Measurements from ENCODE around the gene B4GAT1.

Gene B4GAT1

GRCh38 chr11:66330931-66331330 lies 16.5 kb downstream of the B4GAT1 start:
- H3K27me3 ChIP-seq (ENCODE audit: control insufficient read depth in 5 of 5, insufficient read depth in 4 of 5, low read length in 5 of 5) = peaks cover 0 to 4% (median 0%) of the 10 kb centered on the region in 5 donors
- H3K9me3 ChIP-seq (ENCODE audit: control insufficient read depth in 5 of 5, low read length in 5 of 5) = no peaks in the 10 kb centered on the region
- H3K9ac ChIP-seq (ENCODE audit: low read length in 5 of 5) = no peak overlapping the region
- no peak overlapping the region for H3K27ac ChIP-seq (ENCODE audit: low read depth, low read length)
- peaks cover 13 to 44% (median 38%) of the 10 kb centered on the region in 5 donors for H3K4me1 ChIP-seq (ENCODE audit: control insufficient read depth in 5 of 5, insufficient read depth in 5 of 5, low read length in 5 of 5)
- H3K4me3 ChIP-seq (ENCODE audit: low read depth in 1 of 5, low read length in 5 of 5) = no peak overlapping the region
- H3K36me3 ChIP-seq (ENCODE audit: control insufficient read depth in 5 of 5, insufficient read depth in 5 of 5, low read length in 5 of 5) = peaks cover 0 to 20% (median 12%) of the 10 kb centered on the region in 5 donors

GRCh38 chr11:66329165-66329673 lies 18.2 kb downstream of the B4GAT1 start:
- Histone ChIP-seq H3K27ac (ENCODE audit: low read depth, low read length) (no peak overlapping the region), H3K4me1 (ENCODE audit: control insufficient read depth in 5 of 5, insufficient read depth in 5 of 5, low read length in 5 of 5) (peaks cover 19 to 48% (median 45%) of the 10 kb centered on the region in 5 donors), H3K36me3 (ENCODE audit: control insufficient read depth in 5 of 5, insufficient read depth in 5 of 5, low read length in 5 of 5) (peaks cover 0 to 17% (median 12%) of the 10 kb centered on the region in 5 donors), H3K27me3 (ENCODE audit: control insufficient read depth in 5 of 5, insufficient read depth in 4 of 5, low read length in 5 of 5) (no peaks in the 10 kb centered on the region), H3K4me3 (ENCODE audit: low read depth in 1 of 5, low read length in 5 of 5) (no peak overlapping the region), H3K9me3 (ENCODE audit: control insufficient read depth in 5 of 5, low read length in 5 of 5) (no peaks in the 10 kb centered on the region), H3K9ac (ENCODE audit: low read length in 5 of 5) (no peak overlapping the region)

- Histone ChIP-seq H3K9me3 (ENCODE audit: control insufficient read depth in 5 of 5, low read length in 5 of 5) (no peaks in the 10 kb centered on the region), H3K27ac (ENCODE audit: low read depth, low read length) (peak overlapping the region; percentile 68), H3K9ac (ENCODE audit: low read length in 5 of 5) (peak overlapping the region in 2 of 5 donors; percentile 30 to 58), H3K27me3 (ENCODE audit: control insufficient read depth in 5 of 5, insufficient read depth in 4 of 5, low read length in 5 of 5) (no peaks in the 10 kb centered on the region), H3K4me1 (ENCODE audit: control insufficient read depth in 5 of 5, insufficient read depth in 5 of 5, low read length in 5 of 5) (peaks cover 21 to 55% (median 49%) of the 10 kb centered on the region in 5 donors), H3K36me3 (ENCODE audit: control insufficient read depth in 5 of 5, insufficient read depth in 5 of 5, low read length in 5 of 5) (peaks cover 0 to 16% (median 12%) of the 10 kb centered on the region in 5 donors), H3K4me3 (ENCODE audit: low read depth in 1 of 5, low read length in 5 of 5) (peak overlapping the region; percentile 38 to 58 (median 43))
Observed at GRCh38 chr11:66328302-66329144, 18.9 kb downstream of the B4GAT1 start.

DNA sequence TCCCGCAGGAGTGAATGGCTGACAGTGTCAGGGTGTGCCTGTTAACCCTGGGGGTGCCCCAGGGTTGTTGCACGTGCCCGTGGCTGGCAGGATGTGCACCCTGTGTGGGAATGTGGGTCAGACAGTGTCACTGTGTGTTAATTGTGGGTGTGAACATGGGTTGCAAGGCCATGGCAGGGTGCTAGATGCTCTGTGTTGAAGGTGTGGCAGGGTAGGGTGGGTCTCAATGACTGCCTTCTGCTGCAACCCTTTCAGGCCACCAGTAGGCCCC lies 19.5 kb downstream of the B4GAT1 start:
- Histone ChIP-seq H3K4me1 (ENCODE audit: control insufficient read depth in 5 of 5, insufficient read depth in 5 of 5, low read length in 5 of 5) (peaks cover 23 to 57% (median 55%) of the 10 kb centered on the region in 5 donors), H3K9ac (ENCODE audit: low read length in 5 of 5) (no peak overlapping the region)

GRCh38 chr11:66327171-66328030 lies 20.0 kb downstream of the B4GAT1 start:
- Histone ChIP-seq H3K4me3 (ENCODE audit: low read depth in 1 of 5, low read length in 5 of 5) (peak overlapping the region in 1 of 5 donors; percentile 17), H3K9ac (ENCODE audit: low read length in 5 of 5) (no peak overlapping the region), H3K9me3 (ENCODE audit: control insufficient read depth in 5 of 5, low read length in 5 of 5) (no peaks in the 10 kb centered on the region), H3K36me3 (ENCODE audit: control insufficient read depth in 5 of 5, insufficient read depth in 5 of 5, low read length in 5 of 5) (peaks cover 0 to 5% (median 3%) of the 10 kb centered on the region in 5 donors), H3K27ac (ENCODE audit: low read depth, low read length) (peak overlapping the region; percentile 68), H3K27me3 (ENCODE audit: control insufficient read depth in 5 of 5, insufficient read depth in 4 of 5, low read length in 5 of 5) (no peaks in the 10 kb centered on the region), H3K4me1 (ENCODE audit: control insufficient read depth in 5 of 5, insufficient read depth in 5 of 5, low read length in 5 of 5) (peaks cover 23 to 63% (median 61%) of the 10 kb centered on the region in 5 donors)

More for the DNA sequence above, 19.5 kb downstream of the B4GAT1 start:
- H3K36me3 ChIP-seq (ENCODE audit: control insufficient read depth in 5 of 5, insufficient read depth in 5 of 5, low read length in 5 of 5) = peaks cover 0 to 11% (median 8%) of the 10 kb centered on the region in 5 donors
- H3K9me3 ChIP-seq (ENCODE audit: control insufficient read depth in 5 of 5, low read length in 5 of 5) = no peaks in the 10 kb centered on the region
- peak overlapping the region; percentile 68 for H3K27ac ChIP-seq (ENCODE audit: low read depth, low read length)
- peak overlapping the region in 3 of 5 donors; percentile 13 to 43 (median 38) for H3K4me3 ChIP-seq (ENCODE audit: low read depth in 1 of 5, low read length in 5 of 5)
- H3K27me3 ChIP-seq (ENCODE audit: control insufficient read depth in 5 of 5, insufficient read depth in 4 of 5, low read length in 5 of 5) = no peaks in the 10 kb centered on the region

- Histone ChIP-seq H3K9me3 (ENCODE audit: control insufficient read depth in 5 of 5, low read length in 5 of 5) (no peaks in the 10 kb centered on the region), H3K36me3 (ENCODE audit: control insufficient read depth in 5 of 5, insufficient read depth in 5 of 5, low read length in 5 of 5) (no peaks in the 10 kb centered on the region), H3K27me3 (ENCODE audit: control insufficient read depth in 5 of 5, insufficient read depth in 4 of 5, low read length in 5 of 5) (no peaks in the 10 kb centered on the region), H3K4me1 (ENCODE audit: control insufficient read depth in 5 of 5, insufficient read depth in 5 of 5, low read length in 5 of 5) (peaks cover 27 to 72% (median 70%) of the 10 kb centered on the region in 5 donors), H3K27ac (ENCODE audit: low read depth, low read length) (peak overlapping the region; percentile 68), H3K9ac (ENCODE audit: low read length in 5 of 5) (peak overlapping the region in 1 of 5 donors; percentile 3), H3K4me3 (ENCODE audit: low read depth in 1 of 5, low read length in 5 of 5) (peak overlapping the region in 1 of 5 donors; percentile 17)
Observed at GRCh38 chr11:66326261-66327111, 20.9 kb downstream of the B4GAT1 start.

GRCh38 chr11:66325263-66325671 lies 22.2 kb downstream of the B4GAT1 start:
- Histone ChIP-seq H3K9ac (ENCODE audit: low read length in 5 of 5) (peak overlapping the region in 1 of 5 donors; percentile 3), H3K27me3 (ENCODE audit: control insufficient read depth in 5 of 5, insufficient read depth in 4 of 5, low read length in 5 of 5) (no peaks in the 10 kb centered on the region), H3K9me3 (ENCODE audit: control insufficient read depth in 5 of 5, low read length in 5 of 5) (no peaks in the 10 kb centered on the region), H3K4me3 (ENCODE audit: low read depth in 1 of 5, low read length in 5 of 5) (no peak overlapping the region), H3K36me3 (ENCODE audit: control insufficient read depth in 5 of 5, insufficient read depth in 5 of 5, low read length in 5 of 5) (no peaks in the 10 kb centered on the region), H3K4me1 (ENCODE audit: control insufficient read depth in 5 of 5, insufficient read depth in 5 of 5, low read length in 5 of 5) (peaks cover 28 to 74% (median 72%) of the 10 kb centered on the region in 5 donors), H3K27ac (ENCODE audit: low read depth, low read length) (peak overlapping the region; percentile 67)

- no peak overlapping the region for H3K27ac ChIP-seq (ENCODE audit: low read depth, low read length)
- no peaks in the 10 kb centered on the region for H3K9me3 ChIP-seq (ENCODE audit: control insufficient read depth in 5 of 5, low read length in 5 of 5)
- no peak overlapping the region for H3K9ac ChIP-seq (ENCODE audit: low read length in 5 of 5)
- H3K4me3 ChIP-seq (ENCODE audit: low read depth in 1 of 5, low read length in 5 of 5) = no peak overlapping the region
- no peaks in the 10 kb centered on the region for H3K27me3 ChIP-seq (ENCODE audit: control insufficient read depth in 5 of 5, insufficient read depth in 4 of 5, low read length in 5 of 5)
- no peaks in the 10 kb centered on the region for H3K36me3 ChIP-seq (ENCODE audit: control insufficient read depth in 5 of 5, insufficient read depth in 5 of 5, low read length in 5 of 5)
- H3K4me1 ChIP-seq (ENCODE audit: control insufficient read depth in 5 of 5, insufficient read depth in 5 of 5, low read length in 5 of 5) = peaks cover 28 to 74% (median 72%) of the 10 kb centered on the region in 5 donors
Observed at GRCh38 chr11:66324664-66325063, 22.8 kb downstream of the B4GAT1 start.

GRCh38 chr11:66323684-66324083 lies 23.7 kb downstream of the B4GAT1 start:
- peaks cover 31 to 78% (median 76%) of the 10 kb centered on the region in 5 donors for H3K4me1 ChIP-seq (ENCODE audit: control insufficient read depth in 5 of 5, insufficient read depth in 5 of 5, low read length in 5 of 5)
- H3K9ac ChIP-seq (ENCODE audit: low read length in 5 of 5) = no peak overlapping the region
- no peaks in the 10 kb centered on the region for H3K36me3 ChIP-seq (ENCODE audit: control insufficient read depth in 5 of 5, insufficient read depth in 5 of 5, low read length in 5 of 5)
- H3K9me3 ChIP-seq (ENCODE audit: control insufficient read depth in 5 of 5, low read length in 5 of 5) = no peaks in the 10 kb centered on the region
- H3K27ac ChIP-seq (ENCODE audit: low read depth, low read length) = no peak overlapping the region
- no peaks in the 10 kb centered on the region for H3K27me3 ChIP-seq (ENCODE audit: control insufficient read depth in 5 of 5, insufficient read depth in 4 of 5, low read length in 5 of 5)
- no peak overlapping the region for H3K4me3 ChIP-seq (ENCODE audit: low read depth in 1 of 5, low read length in 5 of 5)

All from subcutaneous abdominal adipose tissue (tissue), 5 donors.